ENCODE results near the gene LTBP1.

Gene LTBP1

DNA sequence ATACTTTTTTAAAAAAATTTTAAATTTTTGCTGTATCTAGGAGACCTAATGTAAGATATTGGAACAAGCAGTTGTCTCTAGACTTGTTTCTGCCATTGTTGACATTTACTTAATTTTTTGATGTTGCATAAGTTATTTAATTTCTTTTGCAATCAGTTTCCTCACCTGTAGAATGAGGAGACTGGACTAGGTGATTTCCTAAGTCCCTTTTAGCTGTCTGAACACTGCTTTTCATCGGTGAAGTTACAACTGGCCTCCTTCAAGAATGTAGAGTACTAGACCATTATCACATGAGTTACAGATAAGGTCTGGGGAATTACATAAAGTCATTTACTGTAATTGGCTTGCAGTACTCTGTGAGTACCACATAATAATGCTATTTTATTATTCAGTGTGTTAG is 147.6 kb downstream of the LTBP1 start:
- DNase-seq (ENCODE audit: insufficient read length) (no peak), FAIRE-seq (no peak)
- no peak for TF ChIP-seq POLR2AphosphoS5 (IDR thresholded peaks at IDR 0.05; ENCODE audit: low read depth, low read length)
- no peak for TF ChIP-seq POLR2A (IDR thresholded peaks at IDR 0.05; ENCODE audit: low read depth, low read length)
- TF ChIP-seq TAF1 (IDR thresholded peaks at IDR 0.05; ENCODE audit: borderline replicate concordance, low read depth, low read length), result no peak

- DNase-seq (ENCODE audit: insufficient read length), result no peak
- TF ChIP-seq TAF1 (IDR thresholded peaks at IDR 0.05; ENCODE audit: borderline replicate concordance, low read depth, low read length) (no peak), POLR2AphosphoS5 (IDR thresholded peaks at IDR 0.05; ENCODE audit: low read depth, low read length) (no peak), POLR2A (IDR thresholded peaks at IDR 0.05; ENCODE audit: low read depth, low read length) (no peak)
Measured at GRCh38 chr2:33099989-33100388, 153.2 kb downstream of the LTBP1 start.

GRCh38 chr2:33100921-33101320 is 154.2 kb downstream of the LTBP1 start:
- no peak for DNase-seq (ENCODE audit: insufficient read length)
- TF ChIP-seq TAF1 (IDR thresholded peaks at IDR 0.05; ENCODE audit: borderline replicate concordance, low read depth, low read length), result no peak
- FAIRE-seq, result no peak

More at GRCh38 chr2:33099989-33100388, 153.2 kb downstream of the LTBP1 start:
- FAIRE-seq, result no peak

GRCh38 chr2:33104052-33104623 is 157.4 kb downstream of the LTBP1 start:
- DNase-seq (ENCODE audit: insufficient read length), result no peak
- TF ChIP-seq TAF1 (IDR thresholded peaks at IDR 0.05; ENCODE audit: borderline replicate concordance, low read depth, low read length) (no peak), POLR2A (IDR thresholded peaks at IDR 0.05; ENCODE audit: low read depth, low read length) (no peak), POLR2AphosphoS5 (IDR thresholded peaks at IDR 0.05; ENCODE audit: low read depth, low read length) (no peak)
- no peak for FAIRE-seq

DNA sequence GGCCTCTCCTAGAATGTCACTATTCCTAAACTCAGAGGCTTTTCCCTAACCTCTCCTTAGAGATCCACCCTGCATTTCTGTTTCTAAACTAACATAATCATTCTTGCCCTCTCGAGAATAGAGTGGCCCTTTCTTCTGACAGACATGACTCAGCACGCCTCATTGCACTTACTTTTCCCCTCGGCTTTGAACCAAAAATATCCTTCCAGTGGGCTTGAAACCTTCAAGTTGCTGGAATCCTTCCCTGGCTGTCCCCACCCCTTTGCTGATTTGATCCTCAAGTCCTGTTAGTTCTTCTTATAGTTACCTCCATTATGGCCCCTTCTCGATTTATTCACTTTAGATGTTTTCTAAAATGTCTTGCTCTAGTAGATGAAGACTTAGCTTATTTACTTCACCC is 158.0 kb downstream of the LTBP1 start:
- DNase-seq (ENCODE audit: insufficient read length) (no peak), FAIRE-seq (no peak)
- TF ChIP-seq TAF1 (IDR thresholded peaks at IDR 0.05; ENCODE audit: borderline replicate concordance, low read depth, low read length) (no peak), POLR2A (IDR thresholded peaks at IDR 0.05; ENCODE audit: low read depth, low read length) (no peak), POLR2AphosphoS5 (IDR thresholded peaks at IDR 0.05; ENCODE audit: low read depth, low read length) (no peak)

GRCh38 chr2:33106115-33106514 is 159.4 kb downstream of the LTBP1 start:
- TF ChIP-seq POLR2A (IDR thresholded peaks at IDR 0.05; ENCODE audit: low read depth, low read length) (no peak), TAF1 (IDR thresholded peaks at IDR 0.05; ENCODE audit: borderline replicate concordance, low read depth, low read length) (no peak), POLR2AphosphoS5 (IDR thresholded peaks at IDR 0.05; ENCODE audit: low read depth, low read length) (no peak)
- FAIRE-seq, result no peak
- no peak for DNase-seq (ENCODE audit: insufficient read length)

DNA sequence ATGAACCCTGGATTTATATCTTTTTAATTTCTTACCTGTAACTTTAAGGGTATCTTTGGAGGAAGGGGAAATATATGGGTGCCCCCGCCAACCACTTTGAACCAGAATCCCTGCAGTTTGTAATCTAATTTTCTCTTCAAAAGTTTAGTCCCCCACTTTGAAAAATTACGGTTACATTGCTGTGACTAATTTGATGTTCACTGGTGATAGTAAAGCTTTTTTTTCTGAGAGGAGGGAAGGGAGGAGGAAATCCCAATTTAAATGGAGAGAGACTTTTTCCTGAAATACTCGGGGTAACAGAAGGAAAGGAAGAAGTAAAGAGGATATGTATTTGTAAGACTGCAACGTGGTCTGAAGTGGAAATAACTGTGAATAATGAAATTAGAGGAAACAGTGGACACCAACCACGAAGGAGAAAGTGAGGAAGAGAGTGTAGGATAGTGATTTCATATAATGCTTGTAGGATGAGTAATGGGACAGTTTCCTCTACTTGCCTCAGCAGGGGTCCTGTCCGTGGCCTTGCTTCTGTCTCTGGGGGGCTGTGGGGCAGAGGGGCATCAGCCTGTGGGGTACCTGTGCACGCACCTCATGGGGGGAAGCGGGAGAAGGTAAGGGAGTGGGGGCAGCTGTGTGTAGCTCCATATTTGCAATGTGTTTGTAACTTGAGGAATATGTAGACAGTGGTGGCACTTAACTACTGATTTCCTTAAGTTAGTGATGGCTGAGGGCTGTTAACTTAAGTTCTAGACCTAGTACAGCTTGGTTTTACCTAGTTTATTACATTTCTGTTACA is 161.1 kb downstream of the LTBP1 start:
- FAIRE-seq (no peak), DNase-seq (ENCODE audit: insufficient read length) (no peak)
- no peak for TF ChIP-seq POLR2AphosphoS5 (IDR thresholded peaks at IDR 0.05; ENCODE audit: low read depth, low read length)
- TF ChIP-seq TAF1 (IDR thresholded peaks at IDR 0.05; ENCODE audit: borderline replicate concordance, low read depth, low read length), result no peak
- no peak for TF ChIP-seq POLR2A (IDR thresholded peaks at IDR 0.05; ENCODE audit: low read depth, low read length)

- DNase-seq (ENCODE audit: insufficient read length) (no peak), FAIRE-seq (no peak)
- TF ChIP-seq POLR2A (IDR thresholded peaks at IDR 0.05; ENCODE audit: low read depth, low read length) (no peak), POLR2AphosphoS5 (IDR thresholded peaks at IDR 0.05; ENCODE audit: low read depth, low read length) (no peak), TAF1 (IDR thresholded peaks at IDR 0.05; ENCODE audit: borderline replicate concordance, low read depth, low read length) (no peak)
Measured at GRCh38 chr2:33108483-33109443, 162.0 kb downstream of the LTBP1 start.

GRCh38 chr2:33110461-33110860 is 163.7 kb downstream of the LTBP1 start:
- FAIRE-seq (no peak), DNase-seq (ENCODE audit: insufficient read length) (no peak)
- TF ChIP-seq POLR2A (IDR thresholded peaks at IDR 0.05; ENCODE audit: low read depth, low read length) (no peak), TAF1 (IDR thresholded peaks at IDR 0.05; ENCODE audit: borderline replicate concordance, low read depth, low read length) (no peak), POLR2AphosphoS5 (IDR thresholded peaks at IDR 0.05; ENCODE audit: low read depth, low read length) (no peak)

DNA sequence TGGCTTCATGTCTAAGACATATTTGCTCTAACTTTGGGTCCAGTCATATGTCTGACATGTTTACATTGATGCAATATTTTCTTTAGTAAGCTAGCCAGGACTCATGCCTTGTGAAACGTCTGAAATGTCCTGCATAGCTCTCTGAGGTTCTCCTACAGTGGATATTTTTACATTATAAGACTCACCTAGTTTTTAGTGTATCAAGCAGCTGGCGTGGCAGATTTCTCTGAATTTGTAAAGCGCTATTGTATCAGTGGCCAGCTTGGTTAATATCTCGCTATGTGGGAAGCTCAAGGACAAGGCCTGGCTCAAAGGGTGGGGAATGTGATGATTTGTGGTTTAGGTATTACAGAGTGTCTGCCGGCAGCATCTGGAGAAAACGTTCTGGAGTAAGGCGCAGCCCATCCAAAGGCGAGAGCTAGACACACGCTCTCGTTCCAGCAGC is 164.3 kb downstream of the LTBP1 start:
- DNase-seq (ENCODE audit: insufficient read length) (no peak), FAIRE-seq (no peak)
- TF ChIP-seq TAF1 (IDR thresholded peaks at IDR 0.05; ENCODE audit: borderline replicate concordance, low read depth, low read length) (no peak), POLR2AphosphoS5 (IDR thresholded peaks at IDR 0.05; ENCODE audit: low read depth, low read length) (no peak)

- no peak for FAIRE-seq
- TF ChIP-seq TAF1 (IDR thresholded peaks at IDR 0.05; ENCODE audit: borderline replicate concordance, low read depth, low read length) (no peak), POLR2A (IDR thresholded peaks at IDR 0.05; ENCODE audit: low read depth, low read length) (no peak), POLR2AphosphoS5 (IDR thresholded peaks at IDR 0.05; ENCODE audit: low read depth, low read length) (no peak)
Measured at GRCh38 chr2:33115196-33115595, 168.4 kb downstream of the LTBP1 start.

More at GRCh38 chr2:33115196-33115595, 168.4 kb downstream of the LTBP1 start:
- DNase-seq (ENCODE audit: insufficient read length), result no peak

Data from GM12892 (cell line).